Large intestine (tissue), 3 donors: ENCODE measurements around the gene CAP2. TPM values are rescaled to one million over a fixed set of nuclear protein-coding genes. Genes with fewer than 3 reads are reported as not detected.
"Not testable (repeated sequence)": the region's sequence is repeated elsewhere in the genome, so short reads cannot be mapped to it uniquely, and the experiment has no call there.

ENCODE experiments used
- DNase-seq, 2 donors: peaks; one replicate each; pipeline versions ENCODE4 v3.0.0 to v3.0.0-alpha.2; 2013
- H3K27ac ChIP-seq: one replicate; pipeline ENCODE4 v1.5.1; 2013; ENCODE audit warnings: low read length
- H3K27me3 ChIP-seq: 2 replicates; pipeline ENCODE4 v1.6.1; 2013; ENCODE audit warnings: low read length; ENCODE audit not compliant: control insufficient read depth, insufficient read depth
- H3K36me3 ChIP-seq: 2 replicates; pipeline ENCODE4 v1.6.1; 2013; ENCODE audit warnings: low read length; ENCODE audit not compliant: control insufficient read depth, insufficient read depth
- H3K4me1 ChIP-seq: one replicate; pipeline ENCODE4 v1.6.1; 2013; ENCODE audit warnings: low read length; ENCODE audit not compliant: control insufficient read depth, insufficient read depth
- H3K4me3 ChIP-seq: one replicate; pipeline ENCODE4 v1.5.1; 2013; ENCODE audit warnings: low read length
- H3K9me3 ChIP-seq: one replicate; pipeline ENCODE4 v1.6.1; 2013; ENCODE audit warnings: mild to moderate bottlenecking, low read depth, low read length, moderate library complexity; ENCODE audit not compliant: control insufficient read depth
- WGBS: methylation state at CpG from one replicate; pipeline ENCODE4 v1.1.5; 2013; ENCODE audit warnings: low lambda C conversion rate; ENCODE audit not compliant: insufficient coverage; 5-methylcytosine and 5-hydroxymethylcytosine counted together
- polyA plus RNA-seq: library from polyadenylated mRNA; unstranded; fragments of 120-200 nt; gene quantifications from one replicate; pipeline ENCODE4 v1.2.1, GENCODE V29; 2013

The CAP2 gene
- polyA plus RNA-seq, 1 donor = 11.2 TPM

- H3K27me3 ChIP-seq = no peaks in the 10 kb centered on the region
- no peak overlapping the region for H3K27ac ChIP-seq
- H3K9me3 ChIP-seq = no peaks in the 10 kb centered on the region
- no peak overlapping the region for H3K4me3 ChIP-seq
- H3K36me3 ChIP-seq = no peaks in the 10 kb centered on the region
- DNase-seq = no peak
- WGBS = no CpG with 5 or more reads among the region's 12 CpGs
- no peaks in the 10 kb centered on the region for H3K4me1 ChIP-seq
These were observed 113.6 kb downstream of the CAP2 start for GRCh38 chr6:17506962-17507361.

- Histone ChIP-seq H3K36me3 (no peaks in the 10 kb centered on the region), H3K9me3 (no peaks in the 10 kb centered on the region), H3K4me3 (no peak overlapping the region), H3K27me3 (no peaks in the 10 kb centered on the region), H3K27ac (no peak overlapping the region), H3K4me1 (no peaks in the 10 kb centered on the region)
- no peak for DNase-seq
- WGBS = no CpG with 5 or more reads among the region's 11 CpGs
These were observed 117.7 kb downstream of the CAP2 start for GRCh38 chr6:17511084-17511483.

- H3K36me3 ChIP-seq = no peaks in the 10 kb centered on the region
- WGBS = no CpG with 5 or more reads among the region's 7 CpGs
- DNase-seq = no peak
- H3K4me3 ChIP-seq = no peak overlapping the region
- no peak overlapping the region for H3K27ac ChIP-seq
- no peaks in the 10 kb centered on the region for H3K9me3 ChIP-seq
- H3K27me3 ChIP-seq = no peaks in the 10 kb centered on the region
- no peaks in the 10 kb centered on the region for H3K4me1 ChIP-seq
These were observed 118.2 kb downstream of the CAP2 start for GRCh38 chr6:17511580-17511979.

- H3K27ac ChIP-seq = no peak overlapping the region
- no peaks in the 10 kb centered on the region for H3K36me3 ChIP-seq
- no peak overlapping the region for H3K4me3 ChIP-seq
- no peaks in the 10 kb centered on the region for H3K27me3 ChIP-seq
- no peaks in the 10 kb centered on the region for H3K4me1 ChIP-seq
- DNase-seq = no peak
- H3K9me3 ChIP-seq = no peaks in the 10 kb centered on the region
- no CpG with 5 or more reads among the region's 5 CpGs for WGBS
These were observed 125.7 kb downstream of the CAP2 start for GRCh38 chr6:17519120-17519519.

GRCh38 chr6:17525637-17526036 is 132.2 kb downstream of the CAP2 start:
- Histone ChIP-seq H3K9me3 (no peaks in the 10 kb centered on the region), H3K4me1 (no peaks in the 10 kb centered on the region), H3K36me3 (no peaks in the 10 kb centered on the region), H3K4me3 (no peak overlapping the region), H3K27me3 (no peaks in the 10 kb centered on the region), H3K27ac (no peak overlapping the region)
- WGBS = no CpG with 5 or more reads among the region's 3 CpGs
- no peak for DNase-seq

GRCh38 chr6:17527076-17527475 is 133.7 kb downstream of the CAP2 start:
- no peaks in the 10 kb centered on the region for H3K36me3 ChIP-seq
- no CpG with 5 or more reads among the region's 1 CpG for WGBS

GRCh38 chr6:17530321-17530835 is 137.0 kb downstream of the CAP2 start:
- no peak overlapping the region for H3K27ac ChIP-seq
- no peak overlapping the region for H3K4me3 ChIP-seq
- H3K36me3 ChIP-seq = no peaks in the 10 kb centered on the region
- no peaks in the 10 kb centered on the region for H3K4me1 ChIP-seq
- DNase-seq = no peak
- no peaks in the 10 kb centered on the region for H3K27me3 ChIP-seq
- H3K9me3 ChIP-seq = no peaks in the 10 kb centered on the region
- WGBS = 55% methylated on average over 2 of the region's 3 CpGs

More at GRCh38 chr6:17527076-17527475, 133.7 kb downstream of the CAP2 start:
- Histone ChIP-seq H3K4me3 (no peak overlapping the region), H3K27me3 (no peaks in the 10 kb centered on the region), H3K9me3 (no peaks in the 10 kb centered on the region), H3K4me1 (no peaks in the 10 kb centered on the region), H3K27ac (no peak overlapping the region)
- no peak for DNase-seq

- Histone ChIP-seq H3K4me1 (no peaks in the 10 kb centered on the region), H3K36me3 (no peaks in the 10 kb centered on the region), H3K27ac (no peak overlapping the region), H3K4me3 (no peak overlapping the region), H3K27me3 (no peaks in the 10 kb centered on the region), H3K9me3 (no peaks in the 10 kb centered on the region)
- DNase-seq = no peak
- WGBS = no CpG with 5 or more reads among the region's 2 CpGs
These were observed 143.2 kb downstream of the CAP2 start for GRCh38 chr6:17536586-17536985.

GRCh38 chr6:17542243-17542642 is 148.8 kb downstream of the CAP2 start:
- WGBS = no CpG with 5 or more reads among the region's 3 CpGs
- DNase-seq = no peak
- Histone ChIP-seq H3K4me1 (no peaks in the 10 kb centered on the region), H3K9me3 (no peaks in the 10 kb centered on the region), H3K36me3 (no peaks in the 10 kb centered on the region), H3K4me3 (no peak overlapping the region), H3K27me3 (no peaks in the 10 kb centered on the region), H3K27ac (no peak overlapping the region)

- not testable (repeated sequence) for H3K27me3 ChIP-seq, H3K4me1 ChIP-seq, DNase-seq, H3K36me3 ChIP-seq, H3K27ac ChIP-seq, H3K4me3 ChIP-seq, H3K9me3 ChIP-seq
- no CpG with 5 or more reads among the region's 4 CpGs for WGBS
These were observed 152.3 kb downstream of the CAP2 start for GRCh38 chr6:17545681-17546080.

GRCh38 chr6:17551383-17551958 is 158.1 kb downstream of the CAP2 start:
- Histone ChIP-seq H3K36me3 (no peaks in the 10 kb centered on the region), H3K27me3 (no peaks in the 10 kb centered on the region), H3K27ac (no peak overlapping the region), H3K4me3 (no peak overlapping the region), H3K9me3 (no peaks in the 10 kb centered on the region), H3K4me1 (no peaks in the 10 kb centered on the region)
- 97% methylated on average over 5 of the region's 9 CpGs for WGBS
- no peak for DNase-seq
